ENCODE data around the gene HOXB2. TPM values are rescaled to one million over a fixed set of nuclear protein-coding genes. Genes with fewer than 3 reads are reported as not detected.

Gene HOXB2
- total RNA-seq, 1 donor from 2014 or later, result not detected

GRCh38 chr17:48500435-48501426 is 44.2 kb downstream of the HOXB2 start:
- FAIRE-seq, result no peak

GRCh38 chr17:48499735-48500434 is 45.0 kb downstream of the HOXB2 start:
- DNase-seq (ENCODE audit: low spot score in 2 of 2), result no peak
- FAIRE-seq, result no peak

More at GRCh38 chr17:48500435-48501426, 44.2 kb downstream of the HOXB2 start:
- no peak for DNase-seq (ENCODE audit: low spot score in 2 of 2)

GRCh38 chr17:48499248-48499647 is 45.7 kb downstream of the HOXB2 start:
- FAIRE-seq (no peak), DNase-seq (ENCODE audit: low spot score in 2 of 2) (no peak)

GRCh38 chr17:48498164-48498850 is 46.6 kb downstream of the HOXB2 start:
- no peak for FAIRE-seq
- DNase-seq (ENCODE audit: low spot score in 2 of 2), result no peak

GRCh38 chr17:48497103-48497502 is 47.8 kb downstream of the HOXB2 start:
- DNase-seq (ENCODE audit: low spot score in 2 of 2) (no peak), FAIRE-seq (no peak)

- no peak for FAIRE-seq
- no peak for DNase-seq (ENCODE audit: low spot score in 2 of 2)
Observed at GRCh38 chr17:48494335-48494734, 50.6 kb downstream of the HOXB2 start.

Other genes starting within 250 kb of the HOXB2 start
- 0.41 TPM for gene SKAP1, start 114.9 kb downstream of the HOXB2 start, total RNA-seq
- gene HOXB1, start 14.1 kb downstream of the HOXB2 start, total RNA-seq, result not detected
- not detected for gene HOXB4, start 33.2 kb upstream of the HOXB2 start, total RNA-seq
- not detected for gene HOXB3, start 45.1 kb upstream of the HOXB2 start, total RNA-seq
- gene HOXB5, start 48.7 kb upstream of the HOXB2 start, total RNA-seq, result not detected
- gene HOXB6, start 59.9 kb upstream of the HOXB2 start, total RNA-seq, result not detected
- gene HOXB7, start 65.9 kb upstream of the HOXB2 start, total RNA-seq, result not detected
- not detected for gene HOXB8, start 70.2 kb upstream of the HOXB2 start, total RNA-seq
- not detected for gene HOXB9, start 81.2 kb upstream of the HOXB2 start, total RNA-seq
- not detected for gene PRAC1, start 177.4 kb upstream of the HOXB2 start, total RNA-seq
- gene PRAC2, start 178.1 kb upstream of the HOXB2 start, total RNA-seq, result not detected
- not detected for gene HOXB13, start 183.6 kb upstream of the HOXB2 start, total RNA-seq